PFSK-1 (cell line): ENCODE measurements around the gene KLK10.

Experiments
- FOXP2 ChIP-seq: optimal IDR thresholded peaks from 2 replicates; pipeline ENCODE3; 2011; ENCODE audit warnings: borderline replicate concordance, control low read depth, inconsistent platforms; ENCODE audit not compliant: insufficient read depth; ENCODE audit errors: extremely low read length, extremely low read depth
- POLR2AphosphoS5 ChIP-seq: IDR thresholded peaks from 2 replicates; pipeline ENCODE4 v1.6.1; 2012; ENCODE audit warnings: low read depth, mild to moderate bottlenecking, control low read depth, low read length, moderate library complexity
- REST ChIP-seq, 2 experiments: IDR thresholded peaks; 2 replicates each; pipeline versions ENCODE4 v1.6.1 to v1.8.0; 2011 to 2012; ENCODE audit warnings: low read depth in 2 of 2, low read length in 2 of 2, control low read depth in 1 of 2, inconsistent platforms in 1 of 2, mild to moderate bottlenecking in 1 of 2, moderate library complexity in 1 of 2; ENCODE audit not compliant: insufficient read depth in 1 of 2
- SIN3A ChIP-seq: IDR thresholded peaks from 2 replicates; pipeline ENCODE4 v1.6.1; 2012; ENCODE audit warnings: mild to moderate bottlenecking, low read length, moderate library complexity, borderline replicate concordance; ENCODE audit not compliant: insufficient read depth
- TAF1 ChIP-seq: IDR thresholded peaks from 2 replicates; pipeline ENCODE4 v1.6.1; 2012; ENCODE audit warnings: low read length, control low read depth, borderline replicate concordance; ENCODE audit not compliant: insufficient read depth

Gene KLK10

GRCh38 chr19:51034704-51035103 lies 15.2 kb upstream of the KLK10 start, which contains the start of gene KLK12:
KLK12 (minus strand) TSS chr19:51035002; CDS start chr19:51034621, 381 bp downstream.
- no peak for TF ChIP-seq SIN3A
- TF ChIP-seq REST (IDR thresholded peaks at IDR 0.05; ENCODE audit: insufficient read depth in 1 of 2, low read depth in 2 of 2, low read length in 2 of 2) = no peak
- no peak for TF ChIP-seq POLR2AphosphoS5
- no peak for TF ChIP-seq TAF1
- no peak for TF ChIP-seq FOXP2

GRCh38 chr19:51031880-51032225 lies 12.3 kb upstream of the KLK10 start:
- TF ChIP-seq FOXP2 (no peak), SIN3A (no peak), TAF1 (no peak), POLR2AphosphoS5 (no peak), REST (IDR thresholded peaks at IDR 0.05; ENCODE audit: insufficient read depth in 1 of 2, low read depth in 2 of 2, low read length in 2 of 2) (no peak)

GRCh38 chr19:51031220-51031879 lies 11.8 kb upstream of the KLK10 start:
- TF ChIP-seq REST (IDR thresholded peaks at IDR 0.05; ENCODE audit: insufficient read depth in 1 of 2, low read depth in 2 of 2, low read length in 2 of 2) = no peak
- TF ChIP-seq SIN3A = no peak
- TF ChIP-seq FOXP2 = no peak

GRCh38 chr19:51030631-51031030 lies 11.1 kb upstream of the KLK10 start:
- TF ChIP-seq POLR2AphosphoS5 (no peak), TAF1 (no peak), SIN3A (no peak), REST (IDR thresholded peaks at IDR 0.05; ENCODE audit: insufficient read depth in 1 of 2, low read depth in 2 of 2, low read length in 2 of 2) (no peak), FOXP2 (no peak)

GRCh38 chr19:51029718-51030117 lies 10.2 kb upstream of the KLK10 start:
- no peak for TF ChIP-seq REST (IDR thresholded peaks at IDR 0.05; ENCODE audit: insufficient read depth in 1 of 2, low read depth in 2 of 2, low read length in 2 of 2)
- no peak for TF ChIP-seq POLR2AphosphoS5
- no peak for TF ChIP-seq TAF1
- TF ChIP-seq SIN3A = no peak
- no peak for TF ChIP-seq FOXP2
